ENCODE results near the gene TEX29.

TEX29 gene

GRCh38 chr13:111392486-111392885 is 72.0 kb downstream of the TEX29 start:
- no peak for DNase-seq (ENCODE audit: low read depth in 3 of 3)

GRCh38 chr13:111393221-111393790 is 72.9 kb downstream of the TEX29 start:
- DNase-seq (ENCODE audit: low read depth in 3 of 3) = no peak

Measured in stimulated activated CD4-positive, alpha-beta T cell treated with anti-CD3 and anti-CD28 coated beads, TNF-alpha, amount 100 ng/mL, for 24 hours (primary cell).